NCI-H2081 (cell line): ENCODE data around the gene TBC1D16.
"Not testable (repeated sequence)": the region's sequence is repeated elsewhere in the genome, so short reads cannot be mapped to it uniquely, and the experiment has no call there.

Source experiments
- DNase-seq, 2 experiments: peaks; one replicate each; lab custom pipeline; 2025; lab: John Stamatoyannopoulos, UW

Gene TBC1D16

GRCh38 chr17:79974566-79975497 lies 60.8 kb downstream of the TBC1D16 start:
- no peak for DNase-seq

DNA sequence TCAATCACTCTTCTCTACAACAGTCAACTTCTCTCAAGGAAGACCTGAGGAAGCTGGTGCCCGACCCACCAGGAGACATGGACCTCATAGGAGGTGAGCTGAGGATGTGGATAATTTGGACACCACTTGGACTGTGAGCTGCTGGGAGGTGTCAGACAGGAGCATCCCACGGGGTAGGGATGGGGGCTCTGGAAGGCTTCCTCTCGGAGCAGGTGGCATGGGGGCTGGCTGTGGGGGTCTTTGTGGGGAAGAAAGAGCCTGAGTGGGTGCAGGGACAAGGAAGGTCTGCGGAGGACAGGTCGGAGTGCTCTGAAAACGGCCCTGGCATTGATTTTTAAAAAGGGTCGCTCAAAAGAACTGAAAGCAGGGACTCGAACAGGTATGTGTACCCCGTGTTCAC lies 64.0 kb downstream of the TBC1D16 start:
- DNase-seq: no peak

DNA sequence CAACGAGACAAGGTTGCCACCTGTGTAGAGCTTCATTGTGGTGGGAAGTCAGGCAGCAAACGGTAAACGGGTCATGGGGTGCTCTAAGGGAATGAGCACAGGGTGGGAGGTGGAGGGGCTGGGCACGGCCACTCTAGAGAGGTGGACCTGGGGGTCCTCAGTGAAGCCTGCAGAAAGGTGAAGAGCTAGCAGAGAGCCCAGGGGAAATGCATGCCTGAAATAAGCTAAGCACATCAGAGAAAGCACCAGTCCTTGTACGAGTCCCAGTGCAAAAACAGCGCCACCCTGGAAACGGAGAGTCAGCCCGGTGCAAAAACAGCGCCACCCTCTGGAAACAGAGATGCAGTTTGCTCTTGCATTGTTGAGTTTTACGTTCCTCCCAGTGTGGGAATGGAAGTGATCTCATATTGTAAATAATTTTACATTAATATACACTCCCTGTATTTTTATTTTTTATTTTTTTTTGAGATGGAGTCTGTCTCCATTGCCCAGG lies 65.0 kb downstream of the TBC1D16 start:
- peak; percentile 62 to 64 for DNase-seq

DNA sequence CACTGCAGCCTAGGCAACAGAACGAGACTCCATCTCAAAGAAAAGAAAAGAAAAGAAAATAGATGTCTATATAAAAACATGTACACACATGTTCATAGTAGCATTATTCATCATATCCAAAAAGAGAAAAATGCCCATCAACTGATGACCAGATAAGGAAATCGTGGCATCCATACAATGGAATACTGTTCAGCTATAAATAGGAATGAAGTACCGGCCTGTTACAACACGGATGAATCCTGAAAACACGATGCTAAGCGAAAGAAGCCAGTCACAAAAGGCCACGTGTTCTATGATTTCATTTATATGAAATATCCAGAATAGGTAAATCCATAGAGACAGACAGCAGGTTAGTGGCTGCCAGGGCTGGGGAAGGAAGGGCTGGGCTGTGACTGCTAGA lies 65.8 kb downstream of the TBC1D16 start:
- DNase-seq: no peak

- DNase-seq: no peak
Observed at GRCh38 chr17:79968116-79968515, 67.6 kb downstream of the TBC1D16 start.

- DNase-seq: no peak
Observed at GRCh38 chr17:79966681-79967080, 69.0 kb downstream of the TBC1D16 start.

DNA sequence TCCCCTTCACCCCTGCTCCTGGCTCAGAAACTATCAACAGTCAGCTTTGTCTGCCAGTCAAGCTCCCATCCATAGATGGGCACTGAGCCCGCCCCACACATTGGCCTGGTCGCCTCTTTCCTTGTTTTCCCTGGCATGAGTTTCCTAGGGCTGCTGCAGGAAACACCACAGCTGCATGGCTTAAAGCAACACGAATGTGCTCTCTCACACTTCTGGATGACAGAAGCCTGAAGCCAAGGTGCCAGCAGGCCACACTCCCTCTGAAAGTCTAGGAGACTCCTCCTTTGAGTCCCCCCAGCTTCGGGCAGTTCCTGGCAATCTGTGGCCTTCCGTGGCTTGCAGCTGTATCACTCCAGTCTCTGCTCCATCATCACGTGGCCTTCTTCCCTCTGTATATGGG lies 69.9 kb downstream of the TBC1D16 start:
- no peak for DNase-seq

GRCh38 chr17:79962467-79962866 lies 73.2 kb downstream of the TBC1D16 start:
- not testable (repeated sequence) for DNase-seq

DNA sequence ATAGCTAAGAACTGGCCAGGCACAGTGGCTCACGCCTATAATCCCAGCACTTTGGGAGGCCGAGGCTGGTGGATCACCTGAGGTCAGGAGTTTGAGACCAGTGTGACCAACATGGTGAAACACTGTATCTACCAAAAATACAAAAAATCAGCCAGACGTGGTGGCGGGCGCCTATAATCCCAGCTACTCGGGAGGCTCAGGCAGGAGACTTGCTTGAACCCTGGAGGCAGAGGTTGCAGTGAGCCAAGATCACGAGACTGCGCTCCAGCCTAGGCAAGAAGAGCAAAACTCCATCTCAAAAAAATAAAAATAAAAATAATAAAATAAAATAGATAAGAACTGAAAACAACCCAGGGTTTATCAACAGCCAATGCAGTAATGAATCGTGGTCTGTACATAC lies 74.1 kb downstream of the TBC1D16 start:
- not testable (repeated sequence) for DNase-seq

DNA sequence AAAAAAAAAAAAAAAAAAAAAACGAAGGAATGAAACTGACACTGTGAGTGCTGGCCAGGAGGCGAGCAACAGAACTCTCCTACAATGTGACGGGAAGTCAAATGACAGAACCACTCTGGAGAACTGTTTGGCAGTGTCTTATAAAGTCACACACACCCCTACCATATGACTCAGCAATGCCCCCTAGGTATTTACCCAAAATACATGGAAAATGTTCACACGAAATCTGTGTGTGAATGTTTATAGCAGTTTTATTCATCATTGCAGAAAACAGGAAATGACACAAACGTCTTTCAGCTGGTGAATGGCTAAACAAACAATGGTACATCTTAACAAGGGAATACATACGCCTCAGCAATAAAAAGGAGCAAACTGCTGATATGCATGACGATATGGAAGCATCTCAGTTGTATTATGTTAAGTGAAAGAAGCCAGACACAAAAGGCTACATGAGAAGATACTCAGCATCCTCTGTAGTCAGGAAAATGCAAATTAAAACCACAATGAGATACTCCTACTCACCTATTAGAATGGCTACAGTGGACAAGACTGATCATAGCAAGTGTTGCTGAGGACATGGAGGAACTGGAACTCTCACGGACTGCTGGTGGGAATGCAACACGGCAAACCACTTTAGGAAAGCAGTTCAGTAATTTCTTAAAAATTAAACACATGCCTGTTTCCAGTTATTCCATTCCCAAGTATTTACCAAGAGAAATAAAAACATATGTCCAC lies 74.7 kb downstream of the TBC1D16 start:
- no peak for DNase-seq

GRCh38 chr17:79959042-79959441 lies 76.6 kb downstream of the TBC1D16 start:
- DNase-seq: no peak

- DNase-seq: no peak
Observed at GRCh38 chr17:79956853-79957252, 78.8 kb downstream of the TBC1D16 start.

GRCh38 chr17:79956441-79956735 lies 79.3 kb downstream of the TBC1D16 start:
- not testable (repeated sequence) for DNase-seq

GRCh38 chr17:79955691-79956440 lies 79.8 kb downstream of the TBC1D16 start:
- no peak for DNase-seq

- no peak for DNase-seq
Observed at GRCh38 chr17:79955167-79955549, 80.5 kb downstream of the TBC1D16 start.

GRCh38 chr17:79954281-79955166 lies 81.1 kb downstream of the TBC1D16 start:
- no peak for DNase-seq

- DNase-seq: no peak
Observed at GRCh38 chr17:79953335-79953734, 82.3 kb downstream of the TBC1D16 start.

- DNase-seq: no peak
Observed at GRCh38 chr17:79952901-79953300, 82.8 kb downstream of the TBC1D16 start.

DNA sequence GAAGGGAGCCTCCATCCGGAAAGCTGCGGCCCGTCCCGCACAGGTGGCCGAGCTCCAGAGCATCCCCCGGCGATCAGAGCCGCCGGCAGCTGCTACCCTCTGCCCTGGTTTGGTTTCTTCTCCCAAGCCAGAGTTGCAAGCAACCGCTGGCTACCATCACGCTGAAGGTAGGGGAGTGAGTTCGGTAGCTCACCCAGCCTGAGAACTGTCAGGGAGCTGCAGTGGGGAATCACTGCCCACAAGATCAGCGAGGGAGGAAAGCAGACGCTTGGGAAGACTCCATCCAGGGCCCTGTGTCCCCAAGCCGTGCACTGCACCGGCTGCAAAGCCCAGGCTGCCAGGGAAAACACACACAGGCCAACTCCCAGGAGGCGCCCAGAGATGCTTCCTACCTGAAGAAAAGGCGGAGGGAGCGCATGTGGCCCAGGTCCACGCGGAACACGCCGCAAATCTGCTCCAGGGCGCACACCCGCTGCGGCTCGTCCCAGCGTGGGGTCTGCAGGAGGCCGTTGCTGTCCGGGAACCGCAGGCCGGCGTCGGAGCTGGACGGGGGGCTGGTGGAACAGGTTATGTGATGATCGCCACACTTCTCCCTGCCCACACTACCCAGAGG lies 83.3 kb downstream of the TBC1D16 start:
- DNase-seq: no peak

DNA sequence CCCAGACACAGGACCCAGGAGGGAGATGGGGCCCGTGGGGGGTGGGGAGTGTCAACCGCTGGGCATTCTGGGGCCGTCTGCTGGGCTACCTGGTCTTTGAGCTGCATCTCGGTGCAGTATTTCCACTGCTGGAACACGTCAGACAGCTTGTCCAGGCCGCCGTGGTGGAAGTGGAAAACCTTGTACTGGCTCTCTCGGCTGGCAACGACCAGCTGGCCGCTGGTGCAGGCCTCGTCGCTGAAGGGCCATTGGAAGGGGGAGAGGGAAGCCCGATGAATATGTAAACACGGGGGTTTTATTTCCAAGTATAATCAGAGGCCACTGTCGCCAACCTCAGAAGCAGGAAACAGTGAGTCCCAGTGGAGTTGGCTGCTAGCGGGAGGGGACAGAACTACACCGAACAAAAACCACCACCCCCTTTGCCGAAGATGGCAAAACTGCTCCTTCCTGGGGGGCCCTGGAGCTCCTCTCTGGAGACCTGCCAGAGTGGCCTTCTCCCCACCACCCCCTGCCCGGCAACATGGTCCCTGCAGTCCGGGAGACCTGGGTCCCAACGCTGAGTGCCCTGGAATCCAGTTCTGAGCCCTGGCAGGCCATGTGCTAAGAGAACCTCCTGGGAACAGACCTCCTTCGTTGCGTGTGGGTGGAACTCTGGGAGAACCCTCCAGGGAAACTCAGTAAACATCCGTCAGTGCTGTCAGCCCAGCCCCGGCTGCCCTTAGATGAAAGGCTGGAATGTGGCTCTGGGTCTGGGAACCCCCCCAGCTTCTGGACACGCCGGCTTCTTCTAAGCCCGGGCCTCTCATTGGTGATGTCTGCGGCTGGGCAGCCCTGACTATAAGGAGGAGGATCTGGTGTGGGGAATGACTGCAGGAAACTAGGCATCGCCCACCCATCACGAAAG lies 84.1 kb downstream of the TBC1D16 start:
- DNase-seq: peak; percentile 37 to 73
